ENCODE results near the gene GLRA1. TPM values are rescaled to one million over a fixed set of nuclear protein-coding genes. Genes with fewer than 3 reads are reported as not detected.
"Not testable (repeated sequence)": the region's sequence is repeated elsewhere in the genome, so short reads cannot be mapped to it uniquely, and the experiment has no call there.

Gene GLRA1
- total RNA-seq, 1 experiment from 2014 or later = not detected

- Histone ChIP-seq H3K4me1 (ENCODE audit: control insufficient read depth in 1 of 2, insufficient read depth in 2 of 2, low read length in 2 of 2) (peaks cover 2 to 3% of the 10 kb centered on the region in 2 experiments; a peak in 3 of 4 replicates), H3K79me2 (ENCODE audit: insufficient read depth, low read length) (peaks cover 100% of the 10 kb centered on the region), H3K27ac (ENCODE audit: low read depth, low read length) (no peak overlapping the region), H4K20me1 (ENCODE audit: insufficient read depth) (peaks cover 65% of the 10 kb centered on the region; the same call in 1 of the 2 replicates), H3K4me2 (ENCODE audit: low read length) (no peak overlapping the region), H3K9ac (ENCODE audit: low read length) (no peak overlapping the region), H3K9me3 (ENCODE audit: control insufficient read depth in 1 of 2, insufficient read depth in 1 of 2, low read depth in 1 of 2, low read length in 2 of 2) (no peaks in the 10 kb centered on the region), H3K9me2 (ENCODE audit: insufficient read depth) (no peaks in the 10 kb centered on the region), H3K36me3 (ENCODE audit: control insufficient read depth in 1 of 2, insufficient read depth in 2 of 2, low read length in 2 of 2) (peaks cover 8 to 11% of the 10 kb centered on the region in 2 experiments; a peak in 3 of 4 replicates), H3K27me3 (ENCODE audit: insufficient read depth, low read length) (no peaks in the 10 kb centered on the region), H2AFZ (ENCODE audit: low read depth, low read length, poor library complexity, severe bottlenecking) (no peak overlapping the region), H3K4me3 (replicated peaks in 1 of 2; ENCODE audit: low read depth in 1 of 2, low read length in 2 of 2) (no peak overlapping the region)
- BruUV-seq (replicated peaks) = no TSS peak
- CTCF ChIA-PET = no interaction called here
- POLR2A ChIA-PET = interaction anchor here (2.8 kb wide), 1 partner anchor 12 kb away, joined by 10 read pairs; the partner anchor contains the start of gene G3BP1
- ATAC-seq (no peak), DNase-seq (ENCODE audit: low read depth, low spot score) (no peak)
- RAD21 ChIA-PET (ENCODE audit: low non-redundant PET in 1 of 2, low total read pairs in 2 of 2, uncharacterized antibody in 2 of 2, unreplicated experiment in 2 of 2) = no interaction called here
- TF ChIP-seq JUND (IDR thresholded peaks at IDR 0.05) (no peak), SRF (IDR thresholded peaks at IDR 0.05; ENCODE audit: low read depth) (no peak), SP1 (IDR thresholded peaks at IDR 0.05; ENCODE audit: low read depth) (no peak), RAD21 (IDR thresholded peaks at IDR 0.05; ENCODE audit: low read depth) (no peak), ATF3 (IDR thresholded peaks at IDR 0.05) (no peak), ZNF274 (IDR thresholded peaks at IDR 0.05; ENCODE audit: low read depth, low read length) (no peak), REST (IDR thresholded peaks at IDR 0.05; ENCODE audit: low read depth) (no peak), ZBTB33 (IDR thresholded peaks at IDR 0.05; ENCODE audit: extremely low read depth, insufficient replicate concordance, low read length) (no peak), MAX (IDR thresholded peaks at IDR 0.05) (no peak), ZFX (IDR thresholded peaks at IDR 0.05) (no peak), EGR1 (IDR thresholded peaks at IDR 0.05; ENCODE audit: low read depth) (no peak), POLR2AphosphoS5 (IDR thresholded peaks at IDR 0.05; ENCODE audit: low read depth, low read length) (no peak)
- intact Hi-C loops (cut with micrococcal nuclease) = no loop called here
These were observed 140.5 kb downstream of the GLRA1 start for GRCh38 chr5:151784141-151784540.

- intact Hi-C loops (cut with micrococcal nuclease); H3K4me1 ChIP-seq (ENCODE audit: control insufficient read depth in 1 of 2, insufficient read depth in 2 of 2, low read length in 2 of 2); H3K9me3 ChIP-seq (ENCODE audit: control insufficient read depth in 1 of 2, insufficient read depth in 1 of 2, low read depth in 1 of 2, low read length in 2 of 2); H3K27ac ChIP-seq (ENCODE audit: low read depth, low read length); H2AFZ ChIP-seq (ENCODE audit: low read depth, low read length, poor library complexity, severe bottlenecking); H3K4me3 ChIP-seq (replicated peaks in 1 of 2; ENCODE audit: low read depth in 1 of 2, low read length in 2 of 2); ATAC-seq; RAD21 ChIA-PET (ENCODE audit: low non-redundant PET in 1 of 2, low total read pairs in 2 of 2, uncharacterized antibody in 2 of 2, unreplicated experiment in 2 of 2); CTCF ChIA-PET; DNase-seq (ENCODE audit: low read depth, low spot score); H3K9me2 ChIP-seq (ENCODE audit: insufficient read depth); H3K27me3 ChIP-seq (ENCODE audit: insufficient read depth, low read length); H3K4me2 ChIP-seq (ENCODE audit: low read length); H3K36me3 ChIP-seq (ENCODE audit: control insufficient read depth in 1 of 2, insufficient read depth in 2 of 2, low read length in 2 of 2); H3K9ac ChIP-seq (ENCODE audit: low read length); BruUV-seq (replicated peaks): not testable (repeated sequence)
- H4K20me1 ChIP-seq (ENCODE audit: insufficient read depth) = peaks cover 67% of the 10 kb centered on the region; the same call in 1 of the 2 replicates
- peaks cover 100% of the 10 kb centered on the region for H3K79me2 ChIP-seq (ENCODE audit: insufficient read depth, low read length)
- POLR2A ChIA-PET = interaction anchor here (2.8 kb wide), 1 partner anchor 12 kb away, joined by 10 read pairs; the partner anchor contains the start of gene G3BP1
These were observed 141.0 kb downstream of the GLRA1 start for GRCh38 chr5:151783664-151784063.
